ENCODE data around the gene UBE2J1.

UBE2J1 gene

DNA sequence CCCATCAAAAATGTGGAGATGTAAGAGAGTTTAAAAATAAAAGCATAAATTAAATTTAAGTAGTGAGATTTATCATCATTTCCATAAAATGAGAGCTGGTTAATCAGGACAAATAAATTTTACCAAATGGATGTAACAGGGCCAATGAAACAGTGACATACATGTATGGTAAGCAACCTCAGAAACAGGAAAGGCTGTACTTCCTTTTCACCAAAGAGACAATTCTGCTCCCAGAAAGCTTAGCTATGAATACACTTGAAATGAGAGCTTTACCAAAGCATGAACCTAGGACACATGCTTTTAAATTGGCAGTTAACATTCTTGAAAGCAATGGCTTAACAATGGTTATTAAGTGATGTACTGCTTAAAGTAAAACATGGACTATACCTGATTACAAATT, 12.1 kb upstream of the UBE2J1 start:
- no peak for DNase-seq (ENCODE audit: low spot score)

DNA sequence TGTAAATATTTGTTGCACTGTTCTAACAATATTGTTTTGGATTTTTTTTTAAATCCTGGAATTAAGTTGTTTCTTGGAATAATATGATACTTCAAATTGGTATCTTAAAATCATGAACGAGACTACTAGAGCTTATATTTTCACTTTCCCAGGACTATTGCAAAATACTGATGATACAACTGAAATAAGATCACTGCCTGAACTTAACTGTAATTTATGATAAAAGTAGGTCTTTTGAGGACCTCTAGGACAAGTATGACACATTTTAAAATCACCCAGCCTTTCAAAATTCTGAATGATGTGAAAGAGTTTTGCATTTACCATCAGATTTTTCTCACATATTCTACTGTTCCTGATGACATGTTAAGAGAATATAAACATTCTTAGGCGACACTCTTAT, 8.6 kb upstream of the UBE2J1 start:
- no peak for DNase-seq (ENCODE audit: low spot score)

DNA sequence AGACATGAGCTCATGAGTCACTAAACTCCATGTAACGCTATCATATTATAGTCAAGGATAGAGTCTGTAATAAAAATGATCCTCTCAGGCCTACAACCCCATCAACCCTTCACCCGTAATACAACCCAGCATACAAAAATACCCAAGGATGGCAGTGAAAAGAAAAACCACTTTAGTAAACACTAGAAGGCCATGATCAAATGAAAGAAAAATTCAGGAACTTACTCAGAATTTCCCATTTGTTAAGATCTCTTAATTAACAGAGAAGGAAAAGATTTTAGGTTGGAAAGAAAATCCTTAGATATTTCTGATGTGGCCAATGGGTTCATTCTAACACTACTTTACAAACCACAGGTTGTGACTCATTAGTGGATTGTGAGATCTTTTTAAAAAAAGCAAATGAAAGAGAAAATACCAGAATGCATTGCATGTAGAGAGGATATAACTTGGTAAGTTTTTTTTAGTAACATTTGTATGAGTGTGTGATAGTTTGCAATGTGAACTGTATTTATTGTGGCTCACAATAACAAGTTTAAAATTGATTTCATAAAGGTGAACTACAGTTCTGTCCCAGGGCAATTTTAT, 8.0 kb upstream of the UBE2J1 start:
- DNase-seq (ENCODE audit: low spot score) = no peak

DNA sequence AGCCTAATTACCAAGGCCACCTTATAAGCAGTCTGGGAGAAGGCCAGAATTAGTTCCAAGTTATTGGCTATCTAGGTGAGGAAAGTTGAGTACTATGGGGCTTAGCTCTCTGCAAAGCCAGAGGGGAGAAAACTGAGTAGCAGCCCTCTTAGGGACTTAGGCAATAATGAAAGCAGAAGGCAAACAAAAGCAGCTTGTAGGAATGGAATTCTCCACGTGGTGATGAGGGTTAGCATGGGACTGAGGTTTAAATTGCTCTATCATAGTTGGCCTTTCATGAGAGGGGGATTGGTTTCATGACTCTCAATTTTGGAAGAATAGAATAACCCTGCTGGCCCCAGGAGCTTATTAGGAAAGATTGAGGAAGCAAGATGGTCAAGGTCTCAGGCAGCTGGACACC, 7.0 kb upstream of the UBE2J1 start:
- no peak for DNase-seq (ENCODE audit: low spot score)

DNA sequence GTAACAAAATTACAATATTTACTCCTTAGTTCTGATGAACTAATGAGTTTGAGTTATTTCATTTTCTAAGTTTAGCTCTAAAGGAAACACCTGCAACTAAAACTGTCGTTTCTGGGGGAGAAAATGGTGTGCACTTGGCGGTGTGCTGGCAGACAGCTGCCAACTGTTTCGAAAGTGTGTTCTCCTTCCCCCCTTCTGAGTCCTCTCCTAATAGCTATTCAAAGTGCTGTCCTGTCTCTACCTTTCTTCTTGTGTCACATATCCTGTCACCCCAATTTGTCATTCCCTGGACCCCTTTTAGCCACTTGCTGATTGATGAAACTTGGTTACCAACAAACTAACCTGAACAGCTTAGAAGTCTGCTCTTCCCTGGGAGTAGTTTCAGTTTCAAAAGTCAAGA, 4.9 kb upstream of the UBE2J1 start:
- DNase-seq (ENCODE audit: low spot score) = no peak

DNA sequence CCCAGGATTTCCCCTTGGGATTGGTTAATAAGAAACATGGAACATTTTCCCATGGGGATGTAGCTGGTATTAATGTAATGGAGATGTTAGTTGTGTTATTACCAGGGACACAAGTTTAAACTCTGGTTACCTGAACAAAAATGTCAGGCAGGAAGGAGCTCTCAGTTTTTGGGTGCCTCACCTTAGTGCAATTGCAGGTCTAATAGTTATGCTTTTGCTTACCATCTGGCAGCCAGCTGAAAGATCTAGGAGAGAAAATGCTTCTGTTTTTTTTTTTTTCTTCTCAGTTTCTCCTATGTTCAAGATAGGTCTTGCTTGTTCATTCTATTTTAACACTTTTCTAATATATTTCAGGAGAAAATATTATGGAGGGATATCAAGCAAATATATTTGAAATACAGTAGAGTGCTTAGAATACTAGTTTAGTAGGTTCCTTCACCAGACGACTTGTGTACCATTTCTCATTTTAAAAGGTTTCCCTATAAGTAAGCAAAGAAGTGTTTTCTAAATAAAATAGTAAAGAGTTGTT, 4.2 kb upstream of the UBE2J1 start:
- no peak for DNase-seq (ENCODE audit: low spot score)

DNA sequence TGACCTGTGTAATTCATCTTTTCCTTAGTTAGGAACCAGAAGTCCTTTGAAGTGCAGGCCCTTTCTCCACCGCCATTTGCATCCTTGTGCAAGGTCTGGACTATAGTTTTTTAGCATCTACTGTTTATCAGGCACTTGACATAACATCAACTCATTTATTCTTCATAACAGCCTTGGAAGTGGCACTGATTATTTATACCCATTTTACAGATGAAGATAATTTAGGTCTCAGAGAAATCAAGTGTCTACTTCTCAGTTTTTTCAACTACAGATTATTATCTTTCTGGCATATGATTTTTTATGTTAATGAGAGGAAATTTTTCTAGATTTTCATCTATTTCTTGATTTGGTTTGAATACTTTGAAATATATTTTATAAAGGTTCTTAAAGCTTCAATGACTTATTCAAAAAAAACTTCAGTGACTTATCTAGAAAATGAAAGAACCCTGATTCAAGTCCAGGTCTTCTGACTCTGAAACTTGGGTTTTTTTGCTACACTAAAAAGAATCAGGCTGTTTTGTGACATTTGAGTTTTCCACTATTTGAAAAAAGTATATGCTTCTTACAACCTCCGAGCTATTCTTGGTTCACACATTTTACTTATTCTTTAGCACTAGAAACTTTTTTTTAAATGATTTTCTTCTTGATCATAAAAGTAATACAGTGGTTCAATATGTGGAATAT, 3.1 kb upstream of the UBE2J1 start:
- no peak for DNase-seq (ENCODE audit: low spot score)

DNA sequence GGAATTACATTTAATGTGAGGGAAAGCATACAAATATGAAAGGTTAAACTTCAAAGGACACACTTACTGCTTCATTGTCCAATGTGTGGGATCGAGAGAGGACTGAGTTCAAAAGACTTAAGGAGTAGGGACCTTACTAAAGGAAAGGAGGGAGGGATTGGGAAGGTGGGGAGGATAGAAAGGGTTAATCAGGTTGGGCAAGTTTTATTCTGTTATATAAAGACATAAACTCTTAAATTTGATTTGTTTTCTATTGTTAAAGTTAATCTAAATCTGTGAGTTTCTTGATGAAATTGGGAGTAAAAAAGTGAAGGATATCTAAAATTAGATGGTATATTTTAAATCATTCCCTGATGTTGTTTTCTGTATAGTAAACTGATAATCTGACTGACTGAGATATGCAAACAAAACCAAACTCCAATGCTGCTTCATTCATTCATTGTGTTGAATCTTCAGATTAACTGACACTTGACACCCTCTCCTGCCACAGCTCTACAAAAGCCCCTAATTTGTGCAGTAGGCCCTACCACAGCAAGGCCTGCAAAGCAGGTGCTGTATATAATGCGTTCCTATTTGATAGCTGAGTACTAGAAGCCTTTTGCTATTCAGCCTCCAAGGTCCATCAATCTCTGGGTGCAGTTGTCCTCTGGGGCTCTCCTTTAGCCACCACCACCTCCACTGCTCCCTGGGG, 1.3 kb upstream of the UBE2J1 start:
- DNase-seq (ENCODE audit: low spot score) = no peak

DNA sequence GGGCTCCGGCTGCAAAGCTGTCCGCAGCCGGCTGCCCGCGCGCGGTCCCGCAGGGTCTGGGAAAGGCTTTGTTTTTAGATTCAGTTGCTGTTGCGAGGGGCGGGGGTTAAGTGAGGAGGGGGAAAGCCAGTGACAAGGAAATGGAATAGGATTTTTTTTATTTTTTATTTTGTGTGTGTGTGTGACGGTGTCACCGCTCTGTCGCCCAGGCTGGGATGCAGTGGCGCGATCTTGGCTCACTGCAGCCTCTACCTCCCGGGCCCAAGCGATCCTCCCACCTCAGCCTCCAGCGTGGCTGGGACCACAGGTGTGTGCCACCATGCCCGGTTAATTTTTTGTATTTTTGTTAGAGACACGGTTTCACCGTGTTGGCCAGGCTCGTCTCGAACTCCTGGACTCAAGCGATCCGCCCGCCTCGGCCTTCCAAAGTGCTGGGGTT, 615 bp upstream of the UBE2J1 start:
- DNase-seq (ENCODE audit: low spot score) = no peak

DNA sequence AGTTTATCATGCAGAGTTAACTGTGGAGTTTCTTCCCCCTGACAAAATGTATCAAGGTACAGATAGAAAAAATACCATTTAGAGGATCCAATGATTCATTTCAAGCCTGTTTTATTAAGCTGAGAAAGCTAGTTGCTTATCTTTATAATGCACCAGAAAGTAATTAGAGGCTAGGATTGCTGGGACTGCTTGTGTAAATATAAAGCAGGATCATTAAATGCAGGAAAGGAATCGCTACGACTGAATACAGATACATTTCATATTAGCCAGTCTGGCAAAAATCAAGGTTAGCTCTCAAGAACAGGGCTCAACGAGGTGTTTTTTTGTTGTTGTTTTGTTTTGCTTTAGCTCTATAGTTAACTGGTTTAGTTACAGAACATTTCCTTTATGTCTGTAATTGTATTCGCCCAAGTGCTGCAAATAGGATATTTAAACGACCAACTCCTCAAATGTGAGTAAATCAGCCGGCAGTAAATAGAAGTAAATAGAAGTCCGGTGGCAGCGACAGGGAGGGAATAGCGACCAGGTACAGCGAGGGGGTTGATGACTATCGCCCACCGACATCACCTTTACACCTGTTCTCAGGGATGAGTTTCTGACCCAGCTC, 748 bp downstream of the UBE2J1 start:
- DNase-seq (ENCODE audit: low spot score) = no peak

DNA sequence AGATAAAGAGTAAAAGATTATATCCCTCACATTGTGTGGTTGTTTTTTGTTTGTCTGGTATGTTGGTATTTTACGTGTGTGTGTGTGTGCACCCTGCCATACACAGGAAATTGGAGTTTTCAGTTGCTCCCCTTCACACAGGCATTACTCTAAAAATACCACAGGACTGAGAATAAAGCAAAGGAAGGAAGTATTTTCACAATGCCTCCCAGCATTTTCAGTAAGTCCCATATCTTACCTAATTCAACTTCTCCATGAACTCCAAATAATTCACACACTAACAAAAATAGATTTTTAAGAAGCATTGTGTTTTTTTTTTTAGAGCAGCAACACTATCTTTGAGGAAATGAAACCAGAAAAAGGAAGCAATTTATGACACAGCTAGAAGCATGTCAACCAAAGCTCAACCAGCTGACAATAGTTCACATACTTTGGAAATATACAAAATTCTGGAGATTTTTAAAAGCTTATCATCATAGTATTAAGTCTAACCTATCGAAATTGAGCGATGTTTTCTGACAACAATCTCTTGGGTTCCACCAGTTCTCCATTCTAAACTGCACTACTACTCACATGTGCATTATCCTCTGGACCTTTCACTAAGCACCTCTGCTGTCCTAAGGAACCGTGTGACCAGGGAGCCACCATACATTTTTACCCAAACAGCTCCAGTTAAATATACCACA, 2.1 kb downstream of the UBE2J1 start:
- no peak for DNase-seq (ENCODE audit: low spot score)

DNA sequence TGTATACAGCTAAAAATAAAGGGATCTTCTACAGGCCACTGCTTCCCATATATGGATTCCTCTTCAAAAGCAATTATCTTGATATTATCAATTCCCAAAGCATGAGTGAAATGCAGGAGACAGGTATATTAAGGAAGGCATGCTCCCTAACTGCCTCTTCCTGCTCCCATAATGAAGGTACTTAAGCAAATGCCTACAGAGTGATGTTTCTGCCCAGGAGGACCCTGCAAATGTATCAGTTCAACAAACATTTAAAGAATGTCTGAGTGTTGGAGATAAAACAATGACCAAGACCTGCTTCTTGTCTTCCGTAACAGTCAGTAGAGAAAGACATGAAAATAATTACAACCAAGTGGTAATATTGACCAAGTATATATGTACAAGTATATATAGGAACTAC, 4.2 kb downstream of the UBE2J1 start:
- no peak for DNase-seq (ENCODE audit: low spot score)

DNA sequence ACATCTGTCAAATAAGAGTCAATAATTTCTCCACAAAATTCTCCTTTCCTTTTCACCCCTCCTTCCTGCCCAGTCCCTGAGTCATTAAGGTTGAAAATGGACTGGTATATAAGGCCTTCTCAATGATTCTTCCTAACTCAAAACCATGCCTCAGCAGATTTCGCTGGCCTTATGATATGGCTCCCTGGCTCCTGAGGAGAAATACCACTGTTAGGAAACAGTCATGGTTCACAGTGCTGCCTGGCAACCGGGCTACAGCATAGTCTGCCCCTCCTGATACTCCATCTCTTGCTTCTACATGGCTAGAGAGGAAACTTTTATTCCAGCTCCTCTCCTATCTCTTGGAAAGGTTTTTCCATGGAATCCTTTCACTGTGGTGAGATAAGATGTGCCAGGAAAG, 4.7 kb downstream of the UBE2J1 start:
- no peak for DNase-seq (ENCODE audit: low spot score)

DNA sequence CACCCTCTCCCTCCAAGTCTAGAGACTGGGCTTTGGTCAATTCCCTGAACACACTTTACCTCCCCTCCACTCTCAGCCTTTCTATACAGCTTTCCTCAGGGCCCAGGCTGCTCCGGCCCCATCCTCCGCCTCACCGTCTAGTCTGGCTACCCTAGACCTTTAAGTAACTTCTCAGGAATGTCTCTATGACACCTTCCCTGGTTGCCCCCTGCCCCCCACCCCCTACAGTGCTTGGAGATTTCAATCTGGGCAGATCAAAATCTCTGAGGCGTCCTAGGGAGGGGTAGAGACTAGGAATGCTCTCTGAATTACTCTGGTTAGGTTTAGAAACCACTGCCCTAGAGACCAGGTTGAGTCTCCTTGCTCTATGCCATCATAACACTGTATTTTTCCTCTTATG, 6.1 kb downstream of the UBE2J1 start:
- DNase-seq (ENCODE audit: low spot score) = no peak

DNA sequence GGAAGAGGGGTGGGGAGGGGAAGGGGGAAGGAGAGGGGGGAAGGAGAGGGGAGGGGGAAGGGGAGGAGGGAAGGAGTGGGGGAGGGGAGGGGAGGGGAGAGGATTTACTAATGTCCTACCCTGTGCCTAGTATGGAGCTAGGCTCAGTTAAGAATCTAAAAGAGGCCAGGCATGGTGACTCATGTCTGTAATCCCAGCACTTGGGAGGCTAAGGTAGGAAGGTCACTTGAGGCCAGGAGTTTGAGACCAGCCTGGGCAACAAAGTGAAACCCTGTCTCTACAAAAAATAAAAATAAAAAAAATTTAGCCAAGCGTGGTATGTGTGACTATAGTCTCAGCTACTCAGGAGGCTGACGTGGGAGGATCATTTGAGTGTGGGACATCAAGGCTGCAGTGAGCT, 13.0 kb downstream of the UBE2J1 start:
- DNase-seq (ENCODE audit: low spot score) = no peak

DNA sequence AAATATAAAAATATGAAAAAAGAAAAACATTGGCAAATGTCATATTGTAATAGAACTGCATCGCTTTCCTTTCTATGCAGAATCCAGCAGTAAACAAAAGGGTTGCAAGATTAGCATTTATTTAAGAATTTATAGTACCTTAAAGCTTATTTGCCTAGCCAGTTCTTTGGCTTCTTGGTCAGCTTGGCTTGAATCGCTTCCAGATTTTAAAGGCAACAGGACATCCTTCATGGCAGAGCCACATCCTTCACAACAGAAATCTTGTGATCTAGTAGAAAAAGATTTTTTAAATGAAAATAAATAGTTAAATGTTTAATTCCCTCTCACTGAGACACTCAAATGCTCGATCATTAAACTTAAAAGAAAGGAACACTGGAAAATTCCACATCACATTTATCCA, 17.4 kb downstream of the UBE2J1 start:
- no peak for DNase-seq (ENCODE audit: low spot score)

DNA sequence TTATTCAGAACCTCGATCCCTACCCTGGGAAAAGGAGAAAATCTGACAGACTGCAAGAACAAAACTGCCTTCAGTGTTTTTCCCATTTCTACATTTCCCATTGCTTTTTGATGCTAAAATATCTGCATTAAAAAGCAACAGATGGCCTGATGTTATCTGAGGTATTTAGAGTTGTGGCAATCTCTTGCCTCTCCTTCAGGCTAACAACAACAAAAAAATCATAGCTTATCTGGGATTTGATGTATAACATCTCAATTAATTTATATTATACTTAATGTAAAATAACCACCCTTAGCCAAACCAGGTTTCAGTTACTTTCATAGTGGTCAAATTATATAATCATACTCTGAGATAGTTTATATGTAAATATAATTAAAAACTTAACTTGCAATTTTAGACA, 21.6 kb downstream of the UBE2J1 start:
- no peak for DNase-seq (ENCODE audit: low spot score)

DNA sequence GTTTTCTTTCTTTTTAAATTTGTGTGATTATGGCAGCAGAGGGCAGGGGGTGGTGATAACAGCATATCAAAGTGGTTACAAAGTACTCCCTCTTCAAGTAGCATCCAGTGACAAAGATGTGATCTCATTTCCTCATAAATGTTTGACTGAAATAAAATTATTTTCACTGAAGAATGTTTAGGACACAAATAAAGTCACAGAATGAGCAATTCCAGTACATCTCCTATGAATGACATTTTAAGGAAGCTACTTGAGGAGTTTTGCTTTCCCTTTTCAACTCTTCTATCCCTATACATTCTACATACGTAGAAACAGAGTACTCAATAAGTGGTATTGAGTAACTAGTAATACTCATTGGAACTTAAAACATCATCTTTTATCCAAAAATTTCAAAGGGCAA, 23.5 kb downstream of the UBE2J1 start:
- no peak for DNase-seq (ENCODE audit: low spot score)

DNA sequence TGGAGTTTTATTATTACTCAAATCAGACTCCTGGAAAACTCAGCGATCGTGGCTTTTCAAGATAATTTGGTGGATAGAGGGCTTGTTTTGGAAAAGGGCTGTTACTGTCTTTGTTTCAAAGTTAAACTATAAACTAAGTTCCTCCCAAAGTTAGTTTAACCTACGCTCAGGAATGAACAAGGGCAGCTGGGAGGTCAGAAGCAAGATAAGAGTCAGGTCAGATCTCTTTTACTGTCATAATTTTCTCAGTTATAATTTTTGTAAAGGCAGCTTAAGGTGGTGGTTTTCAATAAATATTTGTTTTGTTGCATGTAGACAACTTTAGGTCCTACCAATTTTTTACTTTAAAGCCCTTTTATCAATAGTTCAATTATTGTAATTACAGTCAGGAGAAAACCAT, 28.2 kb downstream of the UBE2J1 start:
- DNase-seq (ENCODE audit: low spot score) = no peak

DNA sequence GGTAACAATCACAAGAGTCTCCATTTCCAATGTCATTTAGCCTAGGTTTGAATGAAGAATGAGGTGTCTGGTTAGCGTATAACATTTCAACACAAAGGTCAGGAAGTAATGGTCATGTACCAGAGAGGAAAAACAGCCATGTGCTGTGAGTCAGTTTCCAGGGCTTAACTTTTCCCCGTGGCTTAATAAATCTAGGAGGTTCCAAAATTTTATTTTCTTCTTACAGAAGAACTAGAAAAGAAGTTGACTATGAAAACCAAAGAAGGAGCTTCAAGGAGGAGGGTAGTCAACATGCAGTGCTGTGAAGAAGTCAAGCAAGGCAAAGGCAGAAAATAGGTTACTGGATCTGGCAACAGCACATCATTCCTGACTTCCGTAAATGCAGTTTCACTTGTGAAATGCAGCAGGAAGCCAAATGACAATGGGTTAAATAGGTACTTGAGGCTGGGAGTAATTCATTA, 29.0 kb downstream of the UBE2J1 start:
- no peak for DNase-seq (ENCODE audit: low spot score)

DNA sequence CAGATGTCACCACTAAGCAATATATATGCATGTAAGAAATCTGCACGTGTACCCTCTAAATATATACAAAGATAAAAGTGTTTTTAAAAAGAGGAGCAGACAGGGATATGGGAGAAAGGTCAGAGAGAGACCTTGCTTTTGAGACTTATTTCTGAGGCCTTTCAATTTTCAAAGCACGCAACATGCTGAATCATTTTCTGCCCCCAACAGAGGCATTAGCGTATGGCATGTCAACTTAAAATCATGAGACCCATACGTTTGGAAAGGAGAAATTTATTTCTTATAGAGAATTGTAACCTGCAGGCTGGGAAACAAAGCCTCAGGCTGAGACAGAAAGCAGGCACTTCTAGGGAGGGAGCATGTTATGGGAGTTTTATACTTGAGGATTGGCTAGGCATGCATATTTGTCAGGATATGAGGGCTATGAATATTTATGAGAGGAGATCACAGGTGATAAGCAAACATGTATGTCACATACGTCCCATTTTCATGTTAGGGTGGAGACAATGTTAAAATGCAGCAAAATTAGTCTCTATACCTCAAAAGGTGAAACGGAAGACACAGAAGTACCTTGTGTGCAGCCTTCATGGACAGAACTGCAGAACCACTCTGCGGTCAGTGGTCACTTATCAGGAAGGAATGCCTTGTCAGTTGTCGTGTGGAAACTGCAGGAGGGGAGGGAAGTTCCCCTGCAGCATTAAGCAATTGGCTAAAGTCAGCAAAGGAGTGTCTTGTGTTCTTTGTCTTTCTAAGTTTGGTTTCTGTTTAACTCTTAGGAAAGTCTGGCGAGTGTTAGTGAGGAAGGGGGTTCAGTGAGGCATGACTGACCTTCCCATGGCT, 31.2 kb downstream of the UBE2J1 start:
- DNase-seq (ENCODE audit: low spot score) = no peak

Data from COLO829 (cell line).